Bone marrow (tissue), 2 donors: ENCODE data around the gene KRT33B.
"Not testable (repeated sequence)": the region's sequence is repeated elsewhere in the genome, so short reads cannot be mapped to it uniquely, and the experiment has no call there.

Experiments used
- DNase-seq, 2 donors: peaks; one replicate each; lab custom pipeline; 2025; lab: John Stamatoyannopoulos, UW

KRT33B gene

DNA sequence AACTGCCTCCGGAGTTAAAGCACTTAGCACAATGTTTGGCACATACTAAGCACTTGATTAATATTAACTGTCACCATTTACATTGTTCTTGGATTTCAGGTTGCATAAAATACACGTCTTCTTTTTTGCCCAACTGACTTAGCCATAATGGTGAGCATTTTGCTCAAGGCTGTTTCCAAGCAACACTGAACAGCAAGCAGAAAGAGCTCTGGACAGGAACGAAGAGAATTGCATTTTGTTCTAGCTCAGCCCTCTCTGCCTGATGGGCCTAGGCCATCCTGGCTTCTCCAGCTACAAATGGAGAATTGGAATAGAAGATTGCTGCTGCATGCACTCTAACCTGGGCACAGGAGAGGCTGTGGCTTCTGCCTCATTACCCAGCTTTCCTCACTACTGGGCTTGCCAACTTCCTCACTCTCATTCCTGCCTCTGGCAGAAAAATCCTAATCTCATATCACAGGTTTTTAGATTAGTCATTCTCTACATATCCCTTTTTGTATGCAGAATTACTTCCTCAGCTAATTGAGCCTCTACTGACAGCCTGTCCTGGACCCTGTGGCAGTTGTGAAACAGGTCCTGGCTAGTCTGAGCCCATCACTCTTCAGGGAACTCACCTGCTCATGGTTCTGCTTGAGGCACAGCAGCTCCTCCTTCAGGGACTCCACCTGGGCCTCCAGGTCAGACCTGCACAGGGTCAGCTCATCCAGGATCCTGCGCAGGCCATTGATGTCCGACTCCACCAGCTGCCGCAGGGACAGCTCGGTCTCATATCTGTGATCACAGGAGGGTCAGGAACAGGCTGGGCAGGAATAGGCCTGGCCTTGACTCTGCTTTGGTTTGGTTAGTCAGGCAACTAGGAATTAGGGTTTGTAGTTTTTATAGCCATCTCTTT, 21.5 kb downstream of the KRT33B start:
- DNase-seq, result no peak

GRCh38 chr17:41346421-41346820, 23.2 kb downstream of the KRT33B start:
- not testable (repeated sequence) for DNase-seq

DNA sequence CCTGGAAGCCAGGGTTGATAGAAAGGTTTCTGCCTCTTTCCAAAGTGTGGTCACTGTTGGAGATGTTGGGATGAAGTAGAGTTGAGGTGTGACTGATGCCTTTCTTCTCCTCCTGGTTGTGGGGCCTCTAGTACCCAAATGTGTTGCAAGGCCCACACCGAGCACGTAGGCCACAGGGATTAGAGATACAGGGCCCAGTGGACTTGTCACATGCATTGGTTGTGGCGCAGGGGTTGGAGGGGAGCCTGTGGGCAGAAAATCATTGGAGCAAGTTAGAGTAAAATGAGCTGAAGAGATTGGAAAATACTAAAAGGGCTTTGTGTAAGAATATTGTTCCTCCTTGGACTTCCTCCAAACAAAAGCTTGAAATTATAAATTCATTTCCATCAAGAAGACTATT, 23.6 kb downstream of the KRT33B start:
- DNase-seq, result no peak

GRCh38 chr17:41343029-41343428, 26.6 kb downstream of the KRT33B start:
- no peak for DNase-seq

DNA sequence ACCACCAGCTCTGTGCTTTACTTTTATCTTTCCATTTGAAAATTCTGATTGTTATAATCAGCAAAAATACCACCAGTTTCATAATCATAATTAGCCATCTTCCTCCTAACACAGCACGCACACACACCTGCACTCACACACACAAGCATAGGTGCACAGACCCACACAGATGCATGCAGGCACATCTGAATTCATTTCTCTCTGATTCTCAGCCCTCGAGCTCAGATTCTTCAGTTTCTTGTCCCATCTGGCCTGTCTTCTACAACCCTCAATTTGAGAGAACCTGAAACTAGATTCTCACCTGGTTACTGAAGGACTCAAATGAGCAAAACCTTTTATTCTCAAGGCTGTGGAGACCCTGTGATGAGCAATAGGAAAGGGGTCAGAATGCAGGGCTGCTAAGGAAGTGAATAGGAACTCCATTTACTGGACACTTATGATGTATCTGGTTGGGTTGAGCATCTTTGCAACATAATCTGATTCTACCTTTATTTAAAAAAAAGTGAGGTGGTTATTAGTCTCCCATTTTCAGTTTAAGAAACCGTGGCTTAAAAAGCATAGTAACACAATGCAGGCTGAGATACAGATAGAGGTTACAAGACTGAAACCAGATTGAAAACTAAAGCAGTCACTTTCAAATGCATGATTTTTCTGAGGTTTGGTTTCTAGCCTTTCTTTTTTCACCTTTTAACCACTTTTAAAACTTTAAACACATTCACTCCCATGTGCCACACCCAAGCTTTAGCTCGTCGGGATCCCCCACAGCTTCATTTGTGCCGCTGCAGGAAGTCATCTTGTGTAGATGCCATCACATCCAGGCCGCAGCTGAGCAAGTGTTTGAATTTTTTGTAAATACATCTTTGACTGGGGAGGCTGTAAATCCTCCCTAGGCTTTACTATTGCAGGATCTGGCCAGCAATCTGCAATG, 28.4 kb downstream of the KRT33B start:
- DNase-seq, result no peak

GRCh38 chr17:41340494-41340893, 29.1 kb downstream of the KRT33B start:
- no peak for DNase-seq

- no peak for DNase-seq
Observed at GRCh38 chr17:41339571-41340172, 29.9 kb downstream of the KRT33B start.

DNA sequence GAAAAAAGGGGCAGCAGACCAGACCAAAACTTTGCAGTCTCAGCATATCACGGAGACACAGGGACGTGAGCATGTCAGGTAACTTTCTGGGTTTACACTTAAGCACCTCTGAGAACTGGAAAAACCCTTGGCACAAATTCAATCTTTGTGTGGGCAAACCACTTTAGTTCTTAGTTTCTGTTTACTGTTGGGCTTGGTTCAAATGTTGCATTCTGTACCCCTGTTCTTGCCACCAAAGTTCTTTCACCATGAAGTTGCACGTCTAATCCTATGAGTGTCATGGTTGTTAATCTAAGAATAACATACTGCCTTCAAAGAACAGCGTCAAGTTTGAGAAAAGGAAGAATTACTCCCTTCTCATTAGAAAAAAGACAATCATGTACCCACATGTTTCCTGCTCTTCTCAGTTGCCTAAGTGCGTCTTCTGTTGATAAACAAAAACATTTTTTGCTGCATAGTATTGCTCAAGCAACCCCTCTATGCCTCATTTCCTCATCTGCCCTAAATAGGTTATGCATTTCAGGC, 30.6 kb downstream of the KRT33B start:
- DNase-seq, result no peak

GRCh38 chr17:41335747-41336146, 33.9 kb downstream of the KRT33B start:
- no peak for DNase-seq

GRCh38 chr17:41334385-41335305, 35.0 kb downstream of the KRT33B start:
- DNase-seq, result no peak

GRCh38 chr17:41333836-41334235, 35.8 kb downstream of the KRT33B start:
- DNase-seq, result no peak

GRCh38 chr17:41333098-41333497, 36.5 kb downstream of the KRT33B start:
- no peak for DNase-seq

DNA sequence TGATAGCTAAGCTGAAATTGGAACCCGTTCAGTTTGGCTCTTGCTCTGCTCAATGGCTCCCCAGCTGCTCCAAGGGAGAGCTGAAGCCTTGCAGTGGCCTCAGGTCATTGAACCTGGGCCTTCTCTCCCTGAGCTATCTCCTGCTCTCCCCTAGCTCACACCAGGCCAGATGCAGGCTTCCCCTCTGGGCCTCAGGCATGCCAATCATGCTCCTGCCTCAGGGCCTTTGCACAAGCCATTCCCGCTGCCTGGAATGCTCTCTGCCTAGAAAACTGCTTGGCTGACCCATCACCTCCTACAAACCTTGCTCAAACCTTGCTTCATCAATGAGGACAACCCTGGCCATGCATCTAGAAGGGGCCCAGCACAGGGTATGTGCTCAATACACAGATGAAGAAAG, 37.4 kb downstream of the KRT33B start:
- no peak for DNase-seq

GRCh38 chr17:41331606-41332005, 38.0 kb downstream of the KRT33B start:
- DNase-seq, result no peak

- no peak for DNase-seq
Observed at GRCh38 chr17:41329279-41329948, 40.2 kb downstream of the KRT33B start.

GRCh38 chr17:41328207-41328606, 41.4 kb downstream of the KRT33B start:
- DNase-seq, result no peak

GRCh38 chr17:41327411-41328120, 42.0 kb downstream of the KRT33B start:
- no peak for DNase-seq

GRCh38 chr17:41326173-41327145, 43.2 kb downstream of the KRT33B start:
- no peak for DNase-seq

GRCh38 chr17:41325611-41326010, 44.0 kb downstream of the KRT33B start:
- DNase-seq, result no peak
